Measurements from ENCODE around the gene RPL41. TPM values are rescaled to one million over a fixed set of nuclear protein-coding genes. Genes with fewer than 3 reads are reported as not detected.

Gene RPL41
- total RNA-seq, 2 donors from 2014 or later, result 923 to 1,490 TPM

DNA sequence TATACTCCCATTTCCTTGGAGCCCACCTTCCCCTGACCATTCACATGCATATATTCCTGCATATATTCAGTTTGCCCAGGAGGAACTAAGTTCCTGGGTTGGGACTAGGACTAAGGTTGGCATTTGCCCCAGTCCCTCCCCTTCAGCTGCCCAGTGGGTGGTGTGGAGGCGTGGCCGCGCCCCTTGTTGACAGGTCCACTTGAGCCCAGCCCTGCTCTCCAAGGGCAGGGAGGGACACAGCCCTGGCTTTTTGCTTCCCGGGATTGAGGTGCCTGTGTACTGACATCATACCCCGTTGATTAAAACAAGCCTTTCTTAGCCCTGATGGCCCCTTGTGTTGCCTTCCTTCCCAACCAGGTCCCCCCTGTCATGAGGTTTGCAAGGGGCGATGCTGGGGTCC lies 29.2 kb upstream of the RPL41 start:
- ATAC-seq (ENCODE audit: insufficient number of reproducible peaks, low FRiP score, low read depth) (no peak), DNase-seq (ENCODE audit: low spot score) (no peak)
- Histone ChIP-seq H3K27ac (no peak overlapping the region), H3K9me3 (no peaks in the 10 kb centered on the region), H3K4me1 (ENCODE audit: control insufficient read depth in 1 of 2, low read depth in 2 of 2) (no peaks in the 10 kb centered on the region), H3K27me3 (replicated peaks; ENCODE audit: insufficient read depth) (no peaks in the 10 kb centered on the region), H3K4me3 (no peak overlapping the region), H3K36me3 (no peaks in the 10 kb centered on the region)
- TF ChIP-seq, protein P1, sequence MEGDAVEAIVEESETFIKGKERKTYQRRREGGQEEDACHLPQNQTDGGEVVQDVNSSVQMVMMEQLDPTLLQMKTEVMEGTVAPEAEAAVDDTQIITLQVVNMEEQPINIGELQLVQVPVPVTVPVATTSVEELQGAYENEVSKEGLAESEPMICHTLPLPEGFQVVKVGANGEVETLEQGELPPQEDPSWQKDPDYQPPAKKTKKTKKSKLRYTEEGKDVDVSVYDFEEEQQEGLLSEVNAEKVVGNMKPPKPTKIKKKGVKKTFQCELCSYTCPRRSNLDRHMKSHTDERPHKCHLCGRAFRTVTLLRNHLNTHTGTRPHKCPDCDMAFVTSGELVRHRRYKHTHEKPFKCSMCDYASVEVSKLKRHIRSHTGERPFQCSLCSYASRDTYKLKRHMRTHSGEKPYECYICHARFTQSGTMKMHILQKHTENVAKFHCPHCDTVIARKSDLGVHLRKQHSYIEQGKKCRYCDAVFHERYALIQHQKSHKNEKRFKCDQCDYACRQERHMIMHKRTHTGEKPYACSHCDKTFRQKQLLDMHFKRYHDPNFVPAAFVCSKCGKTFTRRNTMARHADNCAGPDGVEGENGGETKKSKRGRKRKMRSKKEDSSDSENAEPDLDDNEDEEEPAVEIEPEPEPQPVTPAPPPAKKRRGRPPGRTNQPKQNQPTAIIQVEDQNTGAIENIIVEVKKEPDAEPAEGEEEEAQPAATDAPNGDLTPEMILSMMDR (IDR thresholded peaks at IDR 0.05), result no peak

DNA sequence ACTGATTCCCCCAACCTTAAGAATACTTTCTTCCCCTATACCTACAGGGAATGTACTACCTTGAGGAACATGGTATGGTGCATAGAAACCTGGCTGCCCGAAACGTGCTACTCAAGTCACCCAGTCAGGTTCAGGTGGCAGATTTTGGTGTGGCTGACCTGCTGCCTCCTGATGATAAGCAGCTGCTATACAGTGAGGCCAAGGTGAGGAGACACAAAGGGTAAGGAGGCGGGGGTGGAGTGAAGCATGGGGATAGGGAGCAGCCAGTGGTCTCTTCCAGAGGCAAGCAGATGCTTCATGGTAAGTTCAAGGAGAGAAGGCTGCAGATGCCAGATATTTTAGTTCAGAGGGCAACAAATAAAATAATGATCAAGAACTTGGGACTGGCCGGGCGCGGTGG lies 18.7 kb upstream of the RPL41 start:
- DNase-seq (ENCODE audit: low spot score), result no peak

DNA sequence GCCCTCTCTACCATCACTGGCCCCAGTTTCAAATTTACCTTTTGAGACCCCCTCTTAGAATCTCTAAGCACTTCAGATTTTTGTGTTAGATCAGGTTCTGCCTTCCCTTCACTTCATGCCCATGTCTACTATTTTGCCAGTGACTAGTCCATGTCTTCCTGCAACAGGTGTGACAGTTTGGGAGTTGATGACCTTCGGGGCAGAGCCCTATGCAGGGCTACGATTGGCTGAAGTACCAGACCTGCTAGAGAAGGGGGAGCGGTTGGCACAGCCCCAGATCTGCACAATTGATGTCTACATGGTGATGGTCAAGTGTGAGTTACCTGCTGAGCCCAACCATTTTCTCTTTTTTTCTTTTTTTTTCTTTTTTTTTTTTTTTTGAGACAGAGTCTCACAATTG lies 17.8 kb upstream of the RPL41 start:
- Histone ChIP-seq H3K4me3 (no peak overlapping the region), H3K27ac (no peak overlapping the region), H3K27me3 (replicated peaks; ENCODE audit: insufficient read depth) (no peaks in the 10 kb centered on the region), H3K9me3 (no peaks in the 10 kb centered on the region), H3K4me1 (ENCODE audit: control insufficient read depth in 1 of 2, low read depth in 2 of 2) (peaks cover 0 to 7% of the 10 kb centered on the region in 2 donors), H3K36me3 (no peaks in the 10 kb centered on the region)
- ATAC-seq (ENCODE audit: insufficient number of reproducible peaks, low FRiP score, low read depth) (no peak), DNase-seq (ENCODE audit: low spot score) (no peak)
- TF ChIP-seq, protein P1 (IDR thresholded peaks at IDR 0.05), result no peak

More for the DNA sequence above, 18.7 kb upstream of the RPL41 start:
- no peaks in the 10 kb centered on the region for H3K27me3 ChIP-seq (replicated peaks; ENCODE audit: insufficient read depth)
- no peak for ATAC-seq (ENCODE audit: insufficient number of reproducible peaks, low FRiP score, low read depth)
- H3K4me1 ChIP-seq (ENCODE audit: control insufficient read depth in 1 of 2, low read depth in 2 of 2), result no peaks in the 10 kb centered on the region
- H3K27ac ChIP-seq, result no peak overlapping the region
- H3K4me3 ChIP-seq, result no peak overlapping the region
- TF ChIP-seq, protein P1 (IDR thresholded peaks at IDR 0.05), result no peak
- H3K9me3 ChIP-seq, result no peaks in the 10 kb centered on the region
- H3K36me3 ChIP-seq, result no peaks in the 10 kb centered on the region

DNA sequence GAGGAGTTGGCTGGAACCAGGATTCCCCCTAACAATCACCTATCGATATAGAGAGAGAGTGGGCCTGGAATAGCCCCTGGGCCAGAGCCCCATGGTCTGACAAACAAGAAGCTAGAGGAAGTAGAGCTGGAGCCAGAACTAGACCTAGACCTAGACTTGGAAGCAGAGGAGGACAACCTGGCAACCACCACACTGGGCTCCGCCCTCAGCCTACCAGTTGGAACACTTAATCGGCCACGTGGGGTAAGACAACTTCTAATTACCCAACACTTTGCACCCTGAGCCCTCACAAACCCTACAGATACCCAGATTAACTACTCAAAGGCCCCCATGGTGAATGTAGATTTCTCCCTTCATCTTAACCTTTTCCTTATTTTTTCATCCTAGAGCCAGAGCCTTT lies 16.6 kb upstream of the RPL41 start:
- ATAC-seq (ENCODE audit: insufficient number of reproducible peaks, low FRiP score, low read depth) (no peak), DNase-seq (ENCODE audit: low spot score) (no peak)
- no peaks in the 10 kb centered on the region for H3K27me3 ChIP-seq (replicated peaks; ENCODE audit: insufficient read depth)
- H3K36me3 ChIP-seq, result no peaks in the 10 kb centered on the region
- TF ChIP-seq, protein P1 (IDR thresholded peaks at IDR 0.05), result no peak
- H3K27ac ChIP-seq, result no peak overlapping the region
- H3K9me3 ChIP-seq, result no peaks in the 10 kb centered on the region
- H3K4me1 ChIP-seq (ENCODE audit: control insufficient read depth in 1 of 2, low read depth in 2 of 2), result peaks cover 0 to 9% of the 10 kb centered on the region in 2 donors
- no peak overlapping the region for H3K4me3 ChIP-seq

DNA sequence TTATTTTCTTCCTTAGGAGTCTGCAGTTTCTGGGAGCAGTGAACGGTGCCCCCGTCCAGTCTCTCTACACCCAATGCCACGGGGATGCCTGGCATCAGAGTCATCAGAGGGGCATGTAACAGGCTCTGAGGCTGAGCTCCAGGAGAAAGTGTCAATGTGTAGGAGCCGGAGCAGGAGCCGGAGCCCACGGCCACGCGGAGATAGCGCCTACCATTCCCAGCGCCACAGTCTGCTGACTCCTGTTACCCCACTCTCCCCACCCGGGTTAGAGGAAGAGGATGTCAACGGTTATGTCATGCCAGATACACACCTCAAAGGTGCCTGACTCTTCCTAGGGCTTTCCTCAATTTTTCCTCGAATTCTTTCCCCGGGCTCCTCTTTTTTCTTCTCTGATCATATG lies 15.4 kb upstream of the RPL41 start:
- H3K27ac ChIP-seq, result no peak overlapping the region
- TF ChIP-seq, protein P1 (IDR thresholded peaks at IDR 0.05), result no peak
- ATAC-seq (ENCODE audit: insufficient number of reproducible peaks, low FRiP score, low read depth) (no peak), DNase-seq (ENCODE audit: low spot score) (no peak)
- H3K4me3 ChIP-seq, result no peak overlapping the region
- peaks cover 5 to 21% of the 10 kb centered on the region in 2 donors for H3K4me1 ChIP-seq (ENCODE audit: control insufficient read depth in 1 of 2, low read depth in 2 of 2)
- H3K36me3 ChIP-seq, result no peaks in the 10 kb centered on the region
- no peaks in the 10 kb centered on the region for H3K27me3 ChIP-seq (replicated peaks; ENCODE audit: insufficient read depth)
- no peaks in the 10 kb centered on the region for H3K9me3 ChIP-seq
